Measurements from ENCODE around the gene CLMN.

The CLMN gene

DNA sequence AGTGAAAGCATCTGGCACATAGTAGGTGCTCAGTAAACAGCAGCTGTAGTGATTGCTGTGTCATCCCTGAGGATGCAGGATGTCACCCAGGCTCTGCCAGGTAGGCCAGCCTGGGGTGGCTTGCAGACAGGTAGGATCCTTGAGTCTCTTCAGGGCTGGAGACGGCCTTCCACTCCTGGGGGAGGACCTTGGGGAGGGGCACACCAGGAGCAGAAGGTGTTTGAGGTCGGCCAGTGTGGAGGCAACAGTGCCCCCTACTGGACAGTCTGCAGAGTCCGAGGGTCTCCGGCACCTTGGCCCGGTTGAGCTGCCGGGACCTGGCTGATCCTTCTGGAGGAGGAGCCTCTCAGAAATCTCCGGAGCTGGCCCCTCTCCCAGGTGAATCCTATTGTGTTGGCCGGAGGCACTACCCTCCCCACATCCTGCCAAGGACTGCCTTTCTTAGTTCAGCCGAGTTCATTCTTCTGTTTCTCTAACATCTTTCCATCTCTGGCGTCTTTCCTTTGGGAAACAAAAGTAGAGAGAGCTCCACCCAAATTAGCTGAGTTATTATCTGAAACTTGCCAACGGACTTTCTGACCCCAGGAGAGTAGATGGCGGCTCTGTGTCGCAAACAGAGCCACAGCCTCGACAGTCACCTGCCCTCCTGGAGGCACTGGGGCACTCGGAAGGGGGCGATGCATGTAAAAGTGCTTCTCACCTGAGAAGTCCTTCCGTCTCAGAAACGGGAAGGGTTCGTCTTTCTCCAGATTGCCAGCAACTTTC is 41.8 kb upstream of the CLMN start:
- H3K4me2 ChIP-seq (ENCODE audit: low read length) = no peak overlapping the region
- H3F3A ChIP-seq (ENCODE audit: insufficient read depth, low read length) = no peaks in the 10 kb centered on the region
- H3K27ac ChIP-seq (ENCODE audit: low read depth, low read length, poor library complexity, severe bottlenecking) = no peak overlapping the region
- H2AFZ ChIP-seq (ENCODE audit: low read length) = no peak overlapping the region
- 0 out of 2 replicates have a peak, but pooled peaks cover 3% of the 10 kb centered on the region for H3K27me3 ChIP-seq (ENCODE audit: insufficient read depth, low read length)
- H3K9ac ChIP-seq (ENCODE audit: low read length) = no peak overlapping the region
- no peaks in the 10 kb centered on the region for H3K9me3 ChIP-seq (ENCODE audit: low read length)
- H3K79me2 ChIP-seq (ENCODE audit: insufficient read depth, low read length) = no peaks in the 10 kb centered on the region
- no peaks in the 10 kb centered on the region for H3K36me3 ChIP-seq (ENCODE audit: insufficient read depth, low read length)
- no peaks in the 10 kb centered on the region for H3K9me2 ChIP-seq (ENCODE audit: low read depth, low read length)
- H4K20me1 ChIP-seq (ENCODE audit: insufficient read depth, low read length) = no peaks in the 10 kb centered on the region
- no peak overlapping the region for H3K4me3 ChIP-seq (ENCODE audit: low read depth, low read length, poor library complexity, severe bottlenecking)
- TF ChIP-seq CTCF (IDR thresholded peaks at IDR 0.05; ENCODE audit: low read length) (peak; percentile 72), EZH2 (IDR thresholded peaks at IDR 0.05; ENCODE audit: borderline replicate concordance, low read length) (no peak)
- H3K4me1 ChIP-seq (ENCODE audit: insufficient read depth, low read length, severe bottlenecking) = no peaks in the 10 kb centered on the region

- H4K20me1 ChIP-seq (ENCODE audit: insufficient read depth, low read length) = no peaks in the 10 kb centered on the region
- no peak overlapping the region for H2AFZ ChIP-seq (ENCODE audit: low read length)
- H3K36me3 ChIP-seq (ENCODE audit: insufficient read depth, low read length) = no peaks in the 10 kb centered on the region
- H3K79me2 ChIP-seq (ENCODE audit: insufficient read depth, low read length) = no peaks in the 10 kb centered on the region
- H3F3A ChIP-seq (ENCODE audit: insufficient read depth, low read length) = no peaks in the 10 kb centered on the region
- no peak overlapping the region for H3K4me2 ChIP-seq (ENCODE audit: low read length)
- 0 out of 2 replicates have a peak, but pooled peaks cover 3% of the 10 kb centered on the region for H3K27me3 ChIP-seq (ENCODE audit: insufficient read depth, low read length)
- H3K4me1 ChIP-seq (ENCODE audit: insufficient read depth, low read length, severe bottlenecking) = no peaks in the 10 kb centered on the region
- H3K9me2 ChIP-seq (ENCODE audit: low read depth, low read length) = no peaks in the 10 kb centered on the region
- no peak overlapping the region for H3K4me3 ChIP-seq (ENCODE audit: low read depth, low read length, poor library complexity, severe bottlenecking)
- no peak overlapping the region for H3K9ac ChIP-seq (ENCODE audit: low read length)
- TF ChIP-seq CTCF (IDR thresholded peaks at IDR 0.05; ENCODE audit: low read length) (no peak), EZH2 (IDR thresholded peaks at IDR 0.05; ENCODE audit: borderline replicate concordance, low read length) (no peak)
- no peaks in the 10 kb centered on the region for H3K9me3 ChIP-seq (ENCODE audit: low read length)
- H3K27ac ChIP-seq (ENCODE audit: low read depth, low read length, poor library complexity, severe bottlenecking) = no peak overlapping the region
These were observed 41.1 kb upstream of the CLMN start for GRCh38 chr14:95360828-95361227.

DNA sequence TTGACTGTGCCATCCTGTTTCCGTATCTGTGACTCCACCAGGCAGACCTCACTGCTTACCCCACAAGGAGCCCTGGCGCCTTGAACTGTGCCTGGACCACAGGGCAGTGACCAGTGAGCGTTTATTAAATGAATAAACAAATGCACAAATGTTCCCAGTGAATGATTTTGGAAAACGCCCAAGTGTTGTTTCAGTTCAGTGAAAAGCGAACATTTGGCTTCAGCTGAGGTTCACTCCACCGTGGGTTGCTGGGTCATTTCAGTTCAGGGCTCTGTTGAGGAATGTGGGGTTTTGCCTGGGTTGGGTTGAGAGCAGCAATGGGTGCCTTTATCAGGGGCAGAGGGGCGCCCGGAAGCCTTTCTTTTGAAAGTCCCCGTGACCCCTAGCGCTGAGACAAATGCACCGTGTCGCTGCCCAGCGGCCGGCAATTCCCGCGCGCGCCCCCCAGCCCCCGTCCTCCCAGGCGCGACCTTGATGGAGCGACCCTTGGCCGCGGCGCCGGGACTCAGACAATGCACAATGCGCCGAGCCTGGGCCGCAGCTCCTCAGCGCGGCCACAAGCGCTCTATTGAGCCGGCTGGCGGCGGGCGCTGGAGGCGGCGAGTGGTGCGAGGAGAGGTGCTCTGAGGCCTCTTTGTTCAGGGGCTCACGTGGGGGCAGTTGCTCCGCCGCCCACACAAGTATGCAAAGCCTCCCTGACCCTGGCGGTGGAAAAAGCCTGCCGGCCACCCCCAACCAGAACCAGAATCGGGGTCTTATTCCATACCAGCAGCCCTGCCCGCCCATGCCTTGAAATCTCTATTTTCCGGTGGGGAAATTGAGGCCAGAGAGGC is 40.5 kb upstream of the CLMN start:
- TF ChIP-seq EZH2 (IDR thresholded peaks at IDR 0.05; ENCODE audit: borderline replicate concordance, low read length) = no peak
- no peak for TF ChIP-seq CTCF (IDR thresholded peaks at IDR 0.05; ENCODE audit: low read length)
- no peak overlapping the region for H2AFZ ChIP-seq (ENCODE audit: low read length)
- H3K27me3 ChIP-seq (ENCODE audit: insufficient read depth, low read length) = 0 out of 2 replicates have a peak, but pooled peaks cover 3% of the 10 kb centered on the region
- no peaks in the 10 kb centered on the region for H3K36me3 ChIP-seq (ENCODE audit: insufficient read depth, low read length)
- no peak overlapping the region for H3K4me3 ChIP-seq (ENCODE audit: low read depth, low read length, poor library complexity, severe bottlenecking)
- no peak overlapping the region for H3K27ac ChIP-seq (ENCODE audit: low read depth, low read length, poor library complexity, severe bottlenecking)
- H3K79me2 ChIP-seq (ENCODE audit: insufficient read depth, low read length) = no peaks in the 10 kb centered on the region
- H3K4me2 ChIP-seq (ENCODE audit: low read length) = no peak overlapping the region
- H3K9me3 ChIP-seq (ENCODE audit: low read length) = no peaks in the 10 kb centered on the region
- H4K20me1 ChIP-seq (ENCODE audit: insufficient read depth, low read length) = no peaks in the 10 kb centered on the region
- H3K9ac ChIP-seq (ENCODE audit: low read length) = no peak overlapping the region
- H3K4me1 ChIP-seq (ENCODE audit: insufficient read depth, low read length, severe bottlenecking) = no peaks in the 10 kb centered on the region
- H3F3A ChIP-seq (ENCODE audit: insufficient read depth, low read length) = no peaks in the 10 kb centered on the region
- no peaks in the 10 kb centered on the region for H3K9me2 ChIP-seq (ENCODE audit: low read depth, low read length)
